Endometrium (tissue), 2 donors: ENCODE data around the gene SYCN.

ENCODE experiments used
- FAIRE-seq: peaks from 2 replicates; lab custom pipeline; 2012; peaks lifted over from hg19 to GRCh38; lab: Jason Lieb, UNC
- donor health status: control.
- donor health status: control.

SYCN gene

GRCh38 chr19:39155741-39156140 is 48.3 kb downstream of the SYCN start:
- no peak for FAIRE-seq

- FAIRE-seq: no peak
Observed at GRCh38 chr19:39155114-39155700, 48.9 kb downstream of the SYCN start.

- no peak for FAIRE-seq
Observed at GRCh38 chr19:39154629-39155100, 49.4 kb downstream of the SYCN start.

- no peak for FAIRE-seq
Observed at GRCh38 chr19:39154100-39154628, 49.9 kb downstream of the SYCN start.
